ENCODE data around the gene ARMC7. TPM values are rescaled to one million over a fixed set of nuclear protein-coding genes. Genes with fewer than 3 reads are reported as not detected.
"Not testable (repeated sequence)": the region's sequence is repeated elsewhere in the genome, so short reads cannot be mapped to it uniquely, and the experiment has no call there.

The ARMC7 gene
- total and polyA plus RNA-seq, 12 donors: 3.7 to 13.8 (median 7.8) TPM

DNA sequence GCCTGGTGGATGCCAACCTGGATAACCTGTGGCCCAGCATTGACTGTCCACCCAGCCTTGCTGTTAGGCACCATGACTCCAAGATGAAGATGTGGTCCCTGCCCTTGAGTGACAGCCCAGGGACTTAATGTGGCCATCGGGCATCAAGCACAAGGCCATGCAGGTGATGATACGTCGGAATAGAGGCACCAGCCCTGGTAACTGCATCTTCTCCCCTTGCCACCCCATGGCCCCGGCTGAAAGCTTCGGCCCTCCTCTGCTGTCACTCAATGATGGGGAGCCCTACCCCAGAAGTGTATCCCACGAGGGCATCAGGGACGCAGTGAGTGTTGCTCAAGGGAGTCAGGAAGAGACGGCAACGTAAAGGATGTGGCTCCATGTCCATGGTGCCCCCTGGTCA is 19.8 kb downstream of the ARMC7 start:
- H3K4me1 ChIP-seq (replicated peaks in 1 of 2): peaks cover 9 to 20% of the 10 kb centered on the region in 2 donors
- DNase-seq: no peak
- WGBS, 4 donors: 82 to 95% (median 88%) methylated on average over 3 to 9 of the region's 9 CpGs
- intact Hi-C loops (cut with DNase I): loop anchor here in 1 of 2 donors (10.0 kb wide), 1 partner anchor 45 kb away; no protein-coding TSS in a partner anchor
- peaks cover 0 to 8% of the 10 kb centered on the region in 2 donors for H3K36me3 ChIP-seq (replicated peaks in 1 of 2)
- H3K27ac ChIP-seq: no peak overlapping the region
- H3K9me3 ChIP-seq (replicated peaks in 1 of 3): no peaks in the 10 kb centered on the region
- no peaks in the 10 kb centered on the region for H3K27me3 ChIP-seq
- no peak for TF ChIP-seq POLR2A (IDR thresholded peaks at IDR 0.05)
- TF ChIP-seq, protein P1, sequence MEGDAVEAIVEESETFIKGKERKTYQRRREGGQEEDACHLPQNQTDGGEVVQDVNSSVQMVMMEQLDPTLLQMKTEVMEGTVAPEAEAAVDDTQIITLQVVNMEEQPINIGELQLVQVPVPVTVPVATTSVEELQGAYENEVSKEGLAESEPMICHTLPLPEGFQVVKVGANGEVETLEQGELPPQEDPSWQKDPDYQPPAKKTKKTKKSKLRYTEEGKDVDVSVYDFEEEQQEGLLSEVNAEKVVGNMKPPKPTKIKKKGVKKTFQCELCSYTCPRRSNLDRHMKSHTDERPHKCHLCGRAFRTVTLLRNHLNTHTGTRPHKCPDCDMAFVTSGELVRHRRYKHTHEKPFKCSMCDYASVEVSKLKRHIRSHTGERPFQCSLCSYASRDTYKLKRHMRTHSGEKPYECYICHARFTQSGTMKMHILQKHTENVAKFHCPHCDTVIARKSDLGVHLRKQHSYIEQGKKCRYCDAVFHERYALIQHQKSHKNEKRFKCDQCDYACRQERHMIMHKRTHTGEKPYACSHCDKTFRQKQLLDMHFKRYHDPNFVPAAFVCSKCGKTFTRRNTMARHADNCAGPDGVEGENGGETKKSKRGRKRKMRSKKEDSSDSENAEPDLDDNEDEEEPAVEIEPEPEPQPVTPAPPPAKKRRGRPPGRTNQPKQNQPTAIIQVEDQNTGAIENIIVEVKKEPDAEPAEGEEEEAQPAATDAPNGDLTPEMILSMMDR (IDR thresholded peaks at IDR 0.05): no peak
- H3K4me3 ChIP-seq: no peak overlapping the region

GRCh38 chr17:75130059-75130631 is 20.4 kb downstream of the ARMC7 start:
- WGBS, 4 donors: 80 to 85% (median 83%) methylated on average over 15 to 24 of the region's 24 CpGs
- H3K27ac ChIP-seq: peak overlapping the region in 2 of 5 donors; percentile 81 to 88
- H3K27me3 ChIP-seq: no peaks in the 10 kb centered on the region
- peaks cover 6 to 16% of the 10 kb centered on the region in 2 donors for H3K4me1 ChIP-seq (replicated peaks in 1 of 2)
- peak overlapping the region in 1 of 4 donors; percentile 86 for H3K4me3 ChIP-seq
- peaks cover 0 to 8% of the 10 kb centered on the region in 2 donors for H3K36me3 ChIP-seq (replicated peaks in 1 of 2)
- intact Hi-C loops (cut with DNase I): no loop called here
- no peak for TF ChIP-seq POLR2A (IDR thresholded peaks at IDR 0.05)
- TF ChIP-seq, protein P1 (IDR thresholded peaks at IDR 0.05): no peak
- DNase-seq: no peak
- H3K9me3 ChIP-seq (replicated peaks in 1 of 3): no peaks in the 10 kb centered on the region

- no peaks in the 10 kb centered on the region for H3K27me3 ChIP-seq
- peaks cover 0 to 8% of the 10 kb centered on the region in 2 donors for H3K36me3 ChIP-seq (replicated peaks in 1 of 2)
- WGBS, 4 donors: 12 to 33% (median 21%) methylated on average over 8 to 29 of the region's 29 CpGs
- peaks cover 6 to 16% of the 10 kb centered on the region in 2 donors for H3K4me1 ChIP-seq (replicated peaks in 1 of 2)
- intact Hi-C loops (cut with DNase I): no loop called here
- H3K4me3 ChIP-seq: peak overlapping the region; percentile 66 to 86 (median 80)
- H3K9me3 ChIP-seq (replicated peaks in 1 of 3): no peaks in the 10 kb centered on the region
- no peak for TF ChIP-seq POLR2A (IDR thresholded peaks at IDR 0.05)
- TF ChIP-seq, protein P1 (IDR thresholded peaks at IDR 0.05): peak in 5 of 6 experiments; percentile 5 to 45 (median 32)
- H3K27ac ChIP-seq: peak overlapping the region in 4 of 5 donors; percentile 67 to 88 (median 78)
- DNase-seq: peak; percentile 33 to 73 (median 58)
Observed at GRCh38 chr17:75130632-75131277, 21.0 kb downstream of the ARMC7 start.

DNA sequence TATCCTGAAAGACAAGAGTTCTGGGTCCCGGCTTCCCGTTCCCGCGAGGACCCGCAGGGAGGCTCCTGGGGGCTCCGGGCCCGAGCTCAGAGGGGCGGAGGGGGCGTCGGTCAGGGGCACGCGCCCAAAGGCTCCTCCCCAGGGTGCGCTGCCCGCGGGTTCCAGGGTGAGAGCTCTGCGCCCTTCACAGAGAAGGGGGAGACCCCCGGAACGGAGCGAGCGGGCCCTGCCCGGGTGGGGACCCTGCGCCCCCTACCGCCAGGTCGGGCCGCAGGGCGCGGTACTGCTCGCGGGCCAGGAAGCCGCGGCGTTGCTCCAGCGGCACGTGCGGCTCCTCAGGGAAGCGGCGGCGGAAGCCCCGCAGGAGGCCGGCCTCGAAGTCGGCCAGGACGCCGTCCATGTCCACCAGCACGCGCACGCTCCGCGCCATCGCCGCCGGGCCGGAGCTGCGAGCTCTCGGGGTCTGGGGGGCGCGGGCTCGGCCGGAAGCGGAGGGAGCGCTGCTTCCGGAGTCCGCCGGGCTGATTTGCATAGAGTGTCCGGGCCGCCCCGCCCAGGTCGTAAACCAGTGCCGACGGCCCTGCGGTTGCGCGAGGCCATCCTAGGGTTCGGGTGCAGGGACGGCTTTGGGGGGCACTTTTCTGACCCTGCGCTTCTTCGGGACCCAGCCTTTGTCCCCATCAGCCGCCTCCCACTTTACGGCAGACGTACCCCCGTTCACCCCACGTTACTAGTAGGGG is 21.7 kb downstream of the ARMC7 start, which contains the start of gene NT5C:
TSS of gene NT5C (minus strand) at position 465 of the 740 bp plus-strand sequence. CDS start at position 430, 35 bp downstream.
- peaks cover 6 to 16% of the 10 kb centered on the region in 2 donors for H3K4me1 ChIP-seq (replicated peaks in 1 of 2)
- intact Hi-C loops (cut with DNase I): no loop called here
- TF ChIP-seq, protein P1 (IDR thresholded peaks at IDR 0.05): peak; percentile 9 to 69 (median 46)
- TF ChIP-seq POLR2A (IDR thresholded peaks at IDR 0.05): peak in 1 of 2 donors; percentile 18
- peak within 1 kb of the TSS in 4 of 5 donors; percentile 67 to 88 (median 78) for H3K27ac ChIP-seq
- no peaks in the 10 kb centered on the region for H3K9me3 ChIP-seq (replicated peaks in 1 of 3)
- peaks cover 0 to 8% of the 10 kb centered on the region in 2 donors for H3K36me3 ChIP-seq (replicated peaks in 1 of 2)
- H3K27me3 ChIP-seq: no peaks in the 10 kb centered on the region
- peak; percentile 61 to 83 (median 79) for DNase-seq
- 0 to 1% (median 1%) methylated on average over 13 to 82 of the region's 82 CpGs for WGBS, 4 donors
- peak within 1 kb of the TSS; percentile 66 to 86 (median 80) for H3K4me3 ChIP-seq

DNA sequence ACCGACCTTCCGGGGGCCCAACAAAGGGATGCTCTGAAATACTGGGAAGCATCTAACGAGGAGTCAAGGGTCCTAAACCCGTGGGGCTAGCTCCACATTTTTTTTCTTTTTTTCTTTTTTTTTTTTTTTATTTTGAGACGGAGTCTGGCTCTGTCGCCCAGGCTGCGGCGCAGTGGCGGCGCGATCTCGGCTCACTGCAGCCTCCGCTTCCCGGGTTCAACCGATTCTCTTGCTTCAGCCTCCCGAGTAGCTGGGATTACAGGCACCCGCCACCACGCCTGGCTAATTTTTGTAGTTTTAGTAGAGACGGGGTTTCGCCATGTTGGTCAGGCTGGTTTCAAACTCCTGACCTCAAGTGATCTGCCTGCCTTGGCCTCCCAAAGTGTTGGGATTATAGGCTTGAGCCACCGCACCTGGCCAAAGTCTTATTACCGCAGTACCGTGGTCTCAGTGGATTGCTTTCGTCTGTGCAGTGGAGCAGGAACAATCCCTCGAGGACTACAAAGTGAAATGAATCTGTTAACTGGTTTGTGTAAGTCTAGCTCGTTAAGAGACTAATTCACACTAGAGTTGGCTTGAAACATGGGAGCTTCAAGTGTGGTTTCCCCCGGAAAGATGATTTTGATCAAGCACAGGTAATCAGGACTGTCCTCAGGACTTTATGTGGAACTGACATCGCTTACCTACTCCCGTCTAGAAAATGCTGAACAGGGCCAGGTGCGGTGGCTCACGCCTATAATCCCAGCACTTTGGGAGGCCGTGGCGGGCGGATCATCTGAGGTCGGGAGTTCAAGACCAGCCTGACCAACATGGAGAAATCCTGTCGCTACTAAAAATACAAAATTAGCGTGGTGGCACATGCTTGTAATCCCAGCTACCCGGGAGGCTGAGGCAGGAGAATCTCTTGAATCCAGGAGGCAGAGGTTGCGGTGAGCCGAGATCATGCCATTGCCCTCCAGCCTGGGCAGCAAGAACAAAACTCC is 22.5 kb downstream of the ARMC7 start:
- H3K27ac ChIP-seq: peak overlapping the region in 4 of 5 donors; percentile 67 to 88 (median 78)
- DNase-seq; H3K36me3 ChIP-seq (replicated peaks in 1 of 2); intact Hi-C loops (cut with DNase I); H3K27me3 ChIP-seq; H3K9me3 ChIP-seq (replicated peaks in 1 of 3): not testable (repeated sequence)
- WGBS, 4 donors: 80 to 84% (median 83%) methylated on average over 40 of the region's 40 CpGs
- peaks cover 6 to 16% of the 10 kb centered on the region in 2 donors for H3K4me1 ChIP-seq (replicated peaks in 1 of 2)
- peak overlapping the region; percentile 66 to 86 (median 80) for H3K4me3 ChIP-seq
